ENCODE data around the gene MTHFD2L.
"Not testable (repeated sequence)": the region's sequence is repeated elsewhere in the genome, so short reads cannot be mapped to it uniquely, and the experiment has no call there.

The MTHFD2L gene

GRCh38 chr4:74117024-74117534 lies 40.8 kb upstream of the MTHFD2L start:
- no peaks in the 10 kb centered on the region for H3K36me3 ChIP-seq (ENCODE audit: control insufficient read depth, insufficient read depth, low read length)
- no peak for DNase-seq (ENCODE audit: low read depth, low spot score)
- WGBS (ENCODE audit: insufficient coverage, insufficient read length) = no CpG with 5 or more reads among the region's 3 CpGs

GRCh38 chr4:74118600-74119338 lies 39.1 kb upstream of the MTHFD2L start:
- no peaks in the 10 kb centered on the region for H3K4me1 ChIP-seq (ENCODE audit: control insufficient read depth, insufficient read depth, low read length)
- H3K4me3 ChIP-seq (ENCODE audit: low read length) = no peak overlapping the region
- no peaks in the 10 kb centered on the region for H3K36me3 ChIP-seq (ENCODE audit: control insufficient read depth, insufficient read depth, low read length)
- no peak overlapping the region for H3K27ac ChIP-seq (ENCODE audit: low read length)
- no CpG with 5 or more reads among the region's 6 CpGs for WGBS (ENCODE audit: insufficient coverage, insufficient read length)
- no peaks in the 10 kb centered on the region for H3K9me3 ChIP-seq (ENCODE audit: control insufficient read depth, insufficient read depth, low read length)
- no peak for DNase-seq (ENCODE audit: low read depth, low spot score)
- no peaks in the 10 kb centered on the region for H3K27me3 ChIP-seq (ENCODE audit: control insufficient read depth, insufficient read depth, low read length)

More at GRCh38 chr4:74117024-74117534, 40.8 kb upstream of the MTHFD2L start:
- Histone ChIP-seq H3K27ac (ENCODE audit: low read length) (no peak overlapping the region), H3K9me3 (ENCODE audit: control insufficient read depth, insufficient read depth, low read length) (no peaks in the 10 kb centered on the region), H3K4me1 (ENCODE audit: control insufficient read depth, insufficient read depth, low read length) (no peaks in the 10 kb centered on the region), H3K4me3 (ENCODE audit: low read length) (no peak overlapping the region), H3K27me3 (ENCODE audit: control insufficient read depth, insufficient read depth, low read length) (no peaks in the 10 kb centered on the region)

GRCh38 chr4:74120086-74120485 lies 37.8 kb upstream of the MTHFD2L start:
- DNase-seq (ENCODE audit: low read depth, low spot score) = no peak
- H3K9me3 ChIP-seq (ENCODE audit: control insufficient read depth, insufficient read depth, low read length) = no peaks in the 10 kb centered on the region; the same call in 1 of the 2 replicates
- no peak overlapping the region for H3K4me3 ChIP-seq (ENCODE audit: low read length)
- no peak overlapping the region for H3K27ac ChIP-seq (ENCODE audit: low read length)
- no peaks in the 10 kb centered on the region for H3K27me3 ChIP-seq (ENCODE audit: control insufficient read depth, insufficient read depth, low read length)
- no peaks in the 10 kb centered on the region for H3K4me1 ChIP-seq (ENCODE audit: control insufficient read depth, insufficient read depth, low read length)
- no CpG with 5 or more reads among the region's 1 CpG for WGBS (ENCODE audit: insufficient coverage, insufficient read length)
- H3K36me3 ChIP-seq (ENCODE audit: control insufficient read depth, insufficient read depth, low read length) = no peaks in the 10 kb centered on the region

DNA sequence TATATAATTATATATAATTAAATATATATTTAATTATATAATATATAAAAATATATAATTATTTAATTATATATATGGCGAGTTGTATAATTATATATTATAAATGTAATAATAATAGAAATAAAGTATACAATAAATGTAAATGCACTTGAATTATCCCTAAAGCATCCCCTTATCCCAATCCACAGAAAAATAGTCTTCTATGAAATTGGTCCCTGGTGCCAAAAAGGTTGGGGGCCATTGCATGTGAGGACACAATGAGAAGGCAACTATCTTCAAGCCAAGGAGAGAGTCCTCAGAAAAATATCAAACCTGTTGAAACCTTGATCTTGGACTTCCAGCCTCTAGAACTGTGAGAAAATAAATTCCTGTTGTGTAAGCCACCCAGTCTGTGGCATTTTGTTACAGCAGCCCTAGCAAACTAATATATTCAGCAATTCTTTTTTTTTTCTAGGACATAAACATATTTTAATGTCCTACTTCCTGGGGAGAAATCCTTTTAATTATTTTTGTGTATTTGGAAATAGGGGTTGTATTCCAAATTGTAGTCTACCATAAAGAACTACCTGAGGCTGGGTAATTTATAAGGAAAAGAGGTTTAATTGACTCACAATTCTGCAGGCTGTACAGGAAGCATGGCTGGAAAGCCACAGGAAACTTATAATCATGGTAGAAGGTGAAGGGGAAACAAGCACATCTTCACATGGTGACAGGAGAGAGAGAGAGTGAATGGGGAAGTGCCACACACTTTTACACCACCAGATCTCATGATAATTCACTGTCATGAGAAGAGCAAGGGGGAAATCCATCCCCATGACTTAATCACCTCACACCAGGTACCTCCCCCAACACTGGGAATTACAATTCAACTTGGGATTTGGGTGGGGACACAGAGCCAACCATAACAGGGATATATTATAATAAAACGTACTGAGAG lies 36.0 kb upstream of the MTHFD2L start:
- Histone ChIP-seq H3K27ac (ENCODE audit: low read length) (no peak overlapping the region), H3K4me1 (ENCODE audit: control insufficient read depth, insufficient read depth, low read length) (no peaks in the 10 kb centered on the region)

GRCh38 chr4:74123065-74123728 lies 34.7 kb upstream of the MTHFD2L start:
- Histone ChIP-seq H3K4me3 (ENCODE audit: low read length) (no peak overlapping the region), H3K36me3 (ENCODE audit: control insufficient read depth, insufficient read depth, low read length) (no peaks in the 10 kb centered on the region), H3K9me3 (ENCODE audit: control insufficient read depth, insufficient read depth, low read length) (no peaks in the 10 kb centered on the region; the same call in 1 of the 2 replicates), H3K27me3 (ENCODE audit: control insufficient read depth, insufficient read depth, low read length) (no peaks in the 10 kb centered on the region), H3K4me1 (ENCODE audit: control insufficient read depth, insufficient read depth, low read length) (no peaks in the 10 kb centered on the region), H3K27ac (ENCODE audit: low read length) (no peak overlapping the region)
- no peak for DNase-seq (ENCODE audit: low read depth, low spot score)
- WGBS (ENCODE audit: insufficient coverage, insufficient read length) = no CpG with 5 or more reads among the region's 1 CpG

More for the DNA sequence above, 36.0 kb upstream of the MTHFD2L start:
- H3K36me3 ChIP-seq (ENCODE audit: control insufficient read depth, insufficient read depth, low read length) = no peaks in the 10 kb centered on the region
- no CpG with 5 or more reads among the region's 2 CpGs for WGBS (ENCODE audit: insufficient coverage, insufficient read length)
- H3K27me3 ChIP-seq (ENCODE audit: control insufficient read depth, insufficient read depth, low read length) = no peaks in the 10 kb centered on the region
- H3K4me3 ChIP-seq (ENCODE audit: low read length) = no peak overlapping the region
- DNase-seq (ENCODE audit: low read depth, low spot score) = no peak
- H3K9me3 ChIP-seq (ENCODE audit: control insufficient read depth, insufficient read depth, low read length) = no peaks in the 10 kb centered on the region; the same call in 1 of the 2 replicates

GRCh38 chr4:74125029-74125428 lies 32.9 kb upstream of the MTHFD2L start:
- Histone ChIP-seq H3K27ac (ENCODE audit: low read length) (no peak overlapping the region), H3K36me3 (ENCODE audit: control insufficient read depth, insufficient read depth, low read length) (no peaks in the 10 kb centered on the region), H3K9me3 (ENCODE audit: control insufficient read depth, insufficient read depth, low read length) (no peaks in the 10 kb centered on the region; the same call in 1 of the 2 replicates), H3K4me3 (ENCODE audit: low read length) (no peak overlapping the region), H3K27me3 (ENCODE audit: control insufficient read depth, insufficient read depth, low read length) (no peaks in the 10 kb centered on the region), H3K4me1 (ENCODE audit: control insufficient read depth, insufficient read depth, low read length) (no peaks in the 10 kb centered on the region)
- WGBS (ENCODE audit: insufficient coverage, insufficient read length) = 100% methylated on average over 1 of the region's 1 CpG
- no peak for DNase-seq (ENCODE audit: low read depth, low spot score)

DNA sequence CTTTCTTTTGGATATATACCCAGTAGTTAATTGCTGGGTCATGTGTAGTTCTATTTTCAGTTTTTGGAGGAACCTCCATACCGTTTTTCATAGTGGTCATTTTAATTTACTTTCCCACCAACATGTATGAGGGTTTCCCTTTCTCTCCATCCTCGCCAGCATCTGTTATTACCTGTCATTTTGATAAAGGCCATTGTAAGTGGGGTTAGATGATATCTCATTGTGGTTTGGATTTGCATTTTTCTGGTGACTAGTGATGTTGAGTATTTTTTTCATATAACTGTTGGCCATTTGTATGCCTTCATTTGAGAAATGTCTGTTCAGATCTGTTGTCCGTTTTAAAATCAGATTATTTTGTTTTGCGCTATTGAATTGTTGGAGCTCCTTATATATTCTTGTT lies 30.2 kb upstream of the MTHFD2L start:
- Histone ChIP-seq H3K27ac (ENCODE audit: low read length) (no peak overlapping the region), H3K36me3 (ENCODE audit: control insufficient read depth, insufficient read depth, low read length) (no peaks in the 10 kb centered on the region), H3K27me3 (ENCODE audit: control insufficient read depth, insufficient read depth, low read length) (no peaks in the 10 kb centered on the region), H3K9me3 (ENCODE audit: control insufficient read depth, insufficient read depth, low read length) (no peaks in the 10 kb centered on the region; the same call in 1 of the 2 replicates), H3K4me3 (ENCODE audit: low read length) (no peak overlapping the region), H3K4me1 (ENCODE audit: control insufficient read depth, insufficient read depth, low read length) (no peaks in the 10 kb centered on the region)
- no CpG with 5 or more reads among the region's 4 CpGs for WGBS (ENCODE audit: insufficient coverage, insufficient read length)
- no peak for DNase-seq (ENCODE audit: low read depth, low spot score)

DNA sequence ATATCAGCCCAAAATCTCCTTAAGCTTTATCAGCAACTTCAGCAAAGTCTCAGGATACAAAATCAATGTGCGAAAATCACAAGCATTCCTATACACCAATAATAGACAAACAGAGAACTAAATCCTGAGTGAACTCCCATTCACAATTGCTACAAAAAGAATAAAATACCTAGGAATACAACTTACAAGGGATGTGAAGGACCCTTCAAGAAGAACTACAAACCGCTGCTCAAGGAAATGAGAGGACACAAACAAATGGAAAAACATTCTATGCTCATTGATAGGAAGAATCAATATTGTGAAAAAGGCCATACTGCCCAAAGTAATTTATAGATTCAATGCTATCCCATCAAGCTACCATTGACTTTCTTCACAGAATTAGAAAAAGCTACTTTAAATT lies 27.1 kb upstream of the MTHFD2L start:
- not testable (repeated sequence) for DNase-seq (ENCODE audit: low read depth, low spot score); H3K36me3 ChIP-seq (ENCODE audit: control insufficient read depth, insufficient read depth, low read length); H3K4me3 ChIP-seq (ENCODE audit: low read length); H3K27ac ChIP-seq (ENCODE audit: low read length); H3K4me1 ChIP-seq (ENCODE audit: control insufficient read depth, insufficient read depth, low read length); H3K9me3 ChIP-seq (ENCODE audit: control insufficient read depth, insufficient read depth, low read length); H3K27me3 ChIP-seq (ENCODE audit: control insufficient read depth, insufficient read depth, low read length)
- WGBS (ENCODE audit: insufficient coverage, insufficient read length) = no CpG with 5 or more reads among the region's 2 CpGs

DNA sequence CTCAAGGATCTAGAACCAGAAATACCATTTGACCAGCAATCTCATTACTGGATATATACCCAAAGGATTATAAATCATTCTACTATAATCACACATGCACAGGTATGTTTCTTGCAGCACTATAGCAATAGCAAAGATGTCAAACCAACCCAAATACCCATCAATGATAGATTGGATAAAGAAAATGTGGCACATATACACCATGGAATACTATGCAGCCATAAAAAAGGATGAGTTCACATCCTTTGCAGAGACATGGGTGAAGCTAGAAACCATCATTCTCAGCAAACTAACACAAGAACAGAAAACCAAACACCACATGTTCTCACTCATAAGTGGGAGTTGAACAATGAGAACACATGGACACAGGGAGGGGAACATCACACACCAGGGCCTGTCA lies 25.7 kb upstream of the MTHFD2L start:
- not testable (repeated sequence) for H3K27ac ChIP-seq (ENCODE audit: low read length); H3K9me3 ChIP-seq (ENCODE audit: control insufficient read depth, insufficient read depth, low read length); DNase-seq (ENCODE audit: low read depth, low spot score); H3K4me1 ChIP-seq (ENCODE audit: control insufficient read depth, insufficient read depth, low read length); H3K4me3 ChIP-seq (ENCODE audit: low read length); H3K27me3 ChIP-seq (ENCODE audit: control insufficient read depth, insufficient read depth, low read length); H3K36me3 ChIP-seq (ENCODE audit: control insufficient read depth, insufficient read depth, low read length)

- Histone ChIP-seq H3K27ac (ENCODE audit: low read length) (no peak overlapping the region), H3K4me1 (ENCODE audit: control insufficient read depth, insufficient read depth, low read length) (0 out of 2 replicates have a peak, but pooled peaks cover 1% of the 10 kb centered on the region), H3K36me3 (ENCODE audit: control insufficient read depth, insufficient read depth, low read length) (no peaks in the 10 kb centered on the region), H3K4me3 (ENCODE audit: low read length) (no peak overlapping the region), H3K9me3 (ENCODE audit: control insufficient read depth, insufficient read depth, low read length) (no peaks in the 10 kb centered on the region), H3K27me3 (ENCODE audit: control insufficient read depth, insufficient read depth, low read length) (no peaks in the 10 kb centered on the region)
- WGBS (ENCODE audit: insufficient coverage, insufficient read length) = no CpG with 5 or more reads among the region's 1 CpG
- DNase-seq (ENCODE audit: low read depth, low spot score) = no peak
Measured at GRCh38 chr4:74132944-74133343, 25.0 kb upstream of the MTHFD2L start.

All from iPS DF 6.9 (cell line).